OCI-M2 (cell line): ENCODE measurements around the gene HM13.
"Not testable (repeated sequence)": the region's sequence is repeated elsewhere in the genome, so short reads cannot be mapped to it uniquely, and the experiment has no call there.

Experiments
- DNase-seq: peaks from one replicate; lab custom pipeline; 2025; ENCODE audit not compliant: unreplicated experiment; lab: John Stamatoyannopoulos, UW

The HM13 gene

DNA sequence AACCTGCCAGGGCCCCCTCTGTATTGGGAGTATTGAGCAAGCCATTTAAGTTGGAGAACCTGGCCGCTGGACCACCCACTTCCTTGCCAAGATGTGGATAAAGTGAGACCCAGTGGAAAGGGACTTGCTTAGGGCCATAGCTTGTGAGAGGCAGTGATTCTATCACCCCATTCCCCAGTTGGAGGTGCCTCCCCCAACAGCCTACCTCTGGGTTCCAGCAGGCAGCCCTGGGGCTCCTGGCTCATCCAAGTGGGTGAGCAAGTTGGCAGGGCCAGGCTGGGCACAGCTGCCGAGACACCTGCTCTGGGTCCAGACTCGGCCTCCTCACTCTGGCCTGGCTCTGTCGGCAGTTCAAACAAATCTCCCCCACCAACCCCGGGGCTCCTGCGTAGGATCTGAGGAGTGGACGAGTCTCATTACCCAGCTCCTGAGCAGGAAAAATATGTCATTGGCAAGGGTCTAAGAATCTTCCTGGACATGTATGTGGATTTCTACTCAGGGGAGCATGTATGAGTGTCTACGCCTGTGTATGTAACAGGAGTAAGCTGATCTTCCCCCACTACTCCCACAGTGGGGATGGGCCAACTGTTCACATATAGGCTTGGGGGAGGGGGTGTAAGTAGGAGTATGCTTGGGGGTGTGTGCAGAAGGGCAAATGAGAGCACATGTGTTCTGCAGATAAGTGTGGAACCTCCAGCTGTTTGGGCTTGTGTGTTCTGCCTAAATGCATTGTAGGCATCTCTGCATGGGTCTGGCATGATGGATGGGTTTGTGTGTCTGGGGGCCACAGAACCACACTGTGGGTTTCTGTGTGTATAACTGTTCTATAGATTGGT, 92.8 kb downstream of the HM13 start:
- DNase-seq = peak; percentile 16

DNA sequence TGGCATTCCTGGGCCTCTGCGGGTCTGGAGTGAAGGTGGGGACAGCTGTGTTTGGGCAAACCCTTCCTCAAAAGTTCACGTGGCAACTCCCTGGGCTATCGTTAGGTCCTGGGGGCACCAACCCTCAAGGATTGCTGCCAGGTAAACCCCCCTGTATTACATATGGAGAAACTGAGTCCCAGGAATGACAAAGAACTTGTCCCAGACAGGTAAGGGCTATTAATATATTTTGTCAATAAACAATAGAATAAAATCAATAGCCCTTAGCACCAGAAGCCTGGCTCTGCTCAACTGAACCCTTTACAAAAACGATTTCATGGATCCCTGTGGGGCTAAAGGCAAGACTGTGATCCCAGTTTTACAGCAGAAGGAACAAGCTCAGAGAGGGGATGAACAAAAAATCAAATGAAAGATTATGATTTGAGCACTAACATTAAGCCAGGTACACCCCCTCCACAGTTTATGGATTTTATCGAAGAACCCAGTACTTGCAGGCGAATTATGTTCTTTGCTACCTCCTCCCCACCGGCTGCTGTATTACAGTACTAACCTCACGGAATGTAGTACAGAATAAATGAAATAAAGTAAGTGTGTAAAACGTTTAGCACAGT, 93.5 kb downstream of the HM13 start:
- DNase-seq = no peak

DNA sequence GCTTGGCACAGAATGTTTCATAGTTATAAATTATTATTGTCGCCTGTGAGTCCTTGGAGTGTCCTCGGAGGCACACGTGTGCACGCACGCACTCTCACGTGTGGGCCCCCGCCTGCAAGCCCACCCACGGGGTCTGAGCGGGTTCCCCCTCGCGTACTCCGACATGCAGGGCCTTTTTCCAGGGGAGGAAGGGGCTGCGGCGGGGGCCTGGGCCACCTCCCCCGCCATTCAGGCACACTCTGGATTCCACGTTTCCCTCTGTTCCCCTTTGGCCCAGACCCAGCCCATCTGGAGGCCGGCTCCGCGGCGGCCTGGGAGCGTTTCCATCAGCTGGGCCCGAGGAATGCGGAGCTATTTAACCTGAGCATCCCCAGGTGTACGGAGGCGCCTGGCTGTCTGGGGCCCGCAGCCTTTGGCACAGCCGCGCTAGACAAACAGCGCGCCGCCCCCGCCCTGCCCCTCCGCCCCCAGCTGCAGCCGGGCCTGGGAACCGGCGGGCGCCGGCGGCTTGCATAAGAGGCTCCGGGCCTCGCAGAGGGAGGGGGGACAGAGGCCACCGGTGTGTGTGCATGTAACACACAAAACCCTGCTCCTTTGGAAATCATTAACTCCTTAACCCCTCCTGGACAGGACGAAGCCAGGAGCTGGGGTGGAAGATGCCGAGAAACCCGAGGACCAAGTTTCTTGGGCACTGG, 94.2 kb downstream of the HM13 start:
- no peak for DNase-seq

DNA sequence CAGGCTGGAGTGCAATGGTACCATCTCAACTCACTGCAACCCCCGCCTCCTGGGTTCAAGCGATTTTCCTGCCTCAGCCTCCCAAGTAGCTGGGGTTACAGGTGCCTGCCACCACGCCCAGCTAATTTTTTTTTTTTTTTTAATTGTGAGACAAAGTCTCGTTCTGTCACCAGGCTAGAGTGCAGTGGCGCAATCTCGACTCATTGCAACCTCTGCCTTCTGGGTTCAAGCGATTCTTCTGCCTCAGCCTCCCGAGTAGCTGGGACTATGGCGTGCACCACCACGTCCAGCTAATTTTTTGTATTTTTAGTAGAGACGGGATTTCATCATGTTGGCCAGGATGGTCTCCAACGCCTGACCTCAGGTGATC, 98.0 kb downstream of the HM13 start:
- DNase-seq = not testable (repeated sequence)

DNA sequence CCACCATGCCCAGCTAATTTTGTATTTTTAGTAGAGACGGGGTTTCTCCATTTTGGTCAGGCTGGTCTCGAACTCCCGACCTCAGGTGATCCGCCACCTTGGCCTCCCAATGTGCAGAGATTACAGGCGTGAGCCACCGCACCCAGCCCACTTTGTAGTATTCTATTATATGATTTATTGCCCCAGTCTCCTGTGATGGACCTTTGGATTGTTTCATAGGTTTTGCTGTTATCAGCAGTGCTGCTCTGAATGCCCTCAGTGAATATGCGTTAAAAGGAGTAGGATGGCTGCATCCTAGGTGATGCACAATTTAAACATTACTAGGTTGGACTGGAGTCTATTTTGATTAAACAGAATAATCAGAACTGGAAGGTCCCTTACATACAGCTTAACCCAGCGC, 101.2 kb downstream of the HM13 start:
- DNase-seq = no peak

DNA sequence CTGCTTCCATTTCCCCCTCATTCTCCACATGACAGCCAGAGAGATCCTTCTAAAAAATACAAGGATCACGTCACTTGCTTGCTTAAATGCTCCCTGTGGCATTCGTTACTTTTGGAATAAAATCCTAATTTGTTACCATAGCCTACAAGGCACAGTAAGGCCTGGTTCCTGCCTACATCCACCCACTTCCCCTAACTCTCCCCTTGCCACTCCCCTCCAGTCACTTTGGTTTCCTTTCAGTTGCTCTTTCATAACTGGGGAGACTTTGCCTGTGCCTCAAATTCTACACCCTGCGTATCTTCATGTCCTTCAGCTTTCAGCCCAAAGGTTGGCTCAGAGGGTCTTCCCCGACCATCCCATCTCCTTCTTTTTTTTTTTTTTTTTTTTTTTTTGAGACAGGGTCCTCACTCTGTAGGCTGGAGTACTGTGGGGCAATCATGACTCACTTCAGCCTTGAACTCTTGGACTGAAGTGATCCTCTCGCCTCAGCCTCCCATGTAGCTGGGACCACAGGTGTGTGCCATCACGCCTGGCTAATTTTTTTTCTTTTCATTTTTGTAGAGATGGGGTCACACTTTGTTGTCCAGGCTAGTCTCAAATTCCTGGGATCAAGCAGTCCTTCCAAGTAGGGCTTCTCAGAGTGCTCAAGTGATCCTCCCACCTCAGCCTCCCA, 103.3 kb downstream of the HM13 start:
- DNase-seq = no peak
